Measurements from ENCODE around the gene FLVCR2.

DNA sequence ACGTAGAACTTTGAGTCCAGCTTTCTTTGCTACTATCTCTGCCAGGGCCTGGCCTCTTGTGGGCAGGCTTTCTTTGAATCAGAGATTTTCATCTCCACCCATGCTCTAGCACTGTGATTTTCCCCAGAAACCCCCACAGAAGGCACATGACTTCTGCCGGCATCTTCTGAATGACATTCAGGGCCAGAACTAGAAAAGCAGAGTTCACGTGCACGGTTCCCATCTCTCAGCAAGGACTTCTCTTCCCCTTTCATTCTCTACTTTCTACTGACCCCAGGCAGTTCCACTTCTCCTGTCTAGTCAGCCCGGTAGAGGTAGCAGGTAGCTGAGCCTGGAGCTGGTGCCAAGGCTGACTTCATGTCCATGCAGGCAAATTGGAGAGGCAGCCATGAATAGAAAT is 29.3 kb upstream of the FLVCR2 start:
- TF ChIP-seq EZH2phosphoT487 (IDR thresholded peaks at IDR 0.05; ENCODE audit: insufficient read depth, low read depth), result no peak
- no peak for TF ChIP-seq EZH2 (IDR thresholded peaks at IDR 0.05; ENCODE audit: insufficient read depth, poor library complexity, severe bottlenecking)

All from GM23248 (cell line).